IMR-90 (cell line): ENCODE data around the gene CSNK2A1. TPM values are rescaled to one million over a fixed set of nuclear protein-coding genes. Genes with fewer than 3 reads are reported as not detected.

Source experiments
- ATAC-seq: fragments of 200-7000 bp; cut with Tn5 transposase; 2 replicates; pipeline ENCODE4 v1.9.1; 2020; ENCODE audit warnings: low read depth, mild to moderate bottlenecking, moderate library complexity
- BruUV-seq: library from RNA; stranded (reverse); fragments of 400-500 nt; replicated peaks from 2 replicates; lab custom pipeline; 2021; lab: Mats Ljungman, UMichigan
- CTCF ChIA-PET: fragments of 300-600 bp; formaldehyde crosslinking; extraction: SDS; loops from one replicate; lab custom pipeline; 2021; ENCODE audit warnings: antibody characterized with exemption; lab: Yijun Ruan, JAX
- POLR2A ChIA-PET: fragments of 300-600 bp; sonication (Branson Sonifier 250); formaldehyde crosslinking; loops from one replicate; lab custom pipeline; 2022; ENCODE audit warnings: antibody characterized with exemption; ENCODE audit not compliant: unreplicated experiment; lab: Charles Lee
- DNase-seq: peaks from one replicate; pipeline ENCODE4 v3.0.0; 2013
- H2AFZ ChIP-seq: replicated peaks from 2 replicates; pipeline ENCODE3; 2013; ENCODE audit warnings: low read length, mild to moderate bottlenecking; ENCODE audit not compliant: poor library complexity
- H2AK5ac ChIP-seq: 2 replicates; pipeline ENCODE4 v1.6.1; 2013; ENCODE audit warnings: low read depth, low read length, inconsistent platforms
- H2AK9ac ChIP-seq: replicated peaks from 2 replicates; pipeline ENCODE3; 2013; ENCODE audit warnings: mild to moderate bottlenecking, low read depth, low read length, moderate library complexity; ENCODE audit not compliant: poor library complexity
- H2BK120ac ChIP-seq: 2 replicates; pipeline ENCODE4 v1.6.1; 2013; ENCODE audit warnings: low read depth, low read length, inconsistent platforms
- H2BK15ac ChIP-seq: 3 replicates; pipeline ENCODE4 v1.6.1; 2013; ENCODE audit warnings: low read depth, low read length, inconsistent platforms
- H2BK20ac ChIP-seq: 2 replicates; pipeline ENCODE4 v1.6.1; 2013; ENCODE audit warnings: low read depth, mild to moderate bottlenecking, inconsistent platforms, low read length, moderate library complexity
- H2BK5ac ChIP-seq: 2 replicates; pipeline ENCODE4 v1.6.1; 2013; ENCODE audit warnings: mild to moderate bottlenecking, low read depth, low read length, inconsistent platforms; ENCODE audit not compliant: poor library complexity, severe bottlenecking
- H3K14ac ChIP-seq: replicated peaks from 2 replicates; pipeline ENCODE4 v1.6.1; 2013; ENCODE audit warnings: low read depth, low read length, inconsistent platforms
- H3K18ac ChIP-seq: 2 replicates; pipeline ENCODE4 v1.6.1; 2013; ENCODE audit warnings: low read depth, low read length, control low read depth
- H3K23ac ChIP-seq: 2 replicates; pipeline ENCODE4 v1.6.1; 2013; ENCODE audit warnings: low read depth, low read length, inconsistent platforms
- H3K27ac ChIP-seq: 2 replicates; pipeline ENCODE4 v1.5.1; 2013; ENCODE audit warnings: mild to moderate bottlenecking, control low read depth, low read length; ENCODE audit not compliant: insufficient read depth
- H3K27me3 ChIP-seq: 2 replicates; pipeline ENCODE4 v1.6.1; 2013; ENCODE audit warnings: low read length; ENCODE audit not compliant: control insufficient read depth, insufficient read depth
- H3K36me3 ChIP-seq: 2 replicates; pipeline ENCODE4 v1.6.1; 2013; ENCODE audit warnings: low read length, mixed read lengths; ENCODE audit not compliant: control insufficient read depth, insufficient read depth
- H3K4ac ChIP-seq: 2 replicates; pipeline ENCODE4 v1.6.1; 2013; ENCODE audit warnings: low read depth, low read length, inconsistent platforms
- H3K4me1 ChIP-seq: 2 replicates; pipeline ENCODE4 v1.6.1; 2013; ENCODE audit warnings: low read length, mixed read lengths; ENCODE audit not compliant: control insufficient read depth, insufficient read depth
- H3K4me2 ChIP-seq: 2 replicates; pipeline ENCODE4 v1.6.1; 2013; ENCODE audit warnings: low read depth, mild to moderate bottlenecking, control low read depth, low read length, moderate library complexity
- H3K4me3 ChIP-seq: 2 replicates; pipeline ENCODE4 v1.5.1; 2013; ENCODE audit warnings: low read depth, mild to moderate bottlenecking, control low read depth, low read length, moderate library complexity; ENCODE audit not compliant: insufficient read depth
- H3K56ac ChIP-seq: 2 replicates; pipeline ENCODE4 v1.6.1; 2013; ENCODE audit warnings: low read length, inconsistent platforms; ENCODE audit not compliant: insufficient read depth; ENCODE audit errors: extremely low read depth
- H3K79me1 ChIP-seq, 2 experiments: 2 replicates each; pipeline ENCODE4 v1.6.1; 2013; ENCODE audit warnings: low read length in 2 of 2, inconsistent platforms in 1 of 2, low read depth in 1 of 2
- H3K9ac ChIP-seq: 2 replicates; pipeline ENCODE4 v1.6.1; 2013; ENCODE audit warnings: low read depth, low read length, control low read depth
- H3K9me1 ChIP-seq: 2 replicates; pipeline ENCODE4 v1.6.1; 2013; ENCODE audit warnings: low read length, inconsistent platforms; ENCODE audit not compliant: insufficient read depth
- H3K9me3 ChIP-seq: 2 replicates; pipeline ENCODE4 v1.6.1; 2013; ENCODE audit warnings: low read length; ENCODE audit not compliant: control insufficient read depth, insufficient read depth
- H4K20me1 ChIP-seq: 2 replicates; pipeline ENCODE4 v1.6.1; 2013; ENCODE audit warnings: low read length, inconsistent platforms; ENCODE audit not compliant: insufficient read depth
- H4K5ac ChIP-seq: 2 replicates; pipeline ENCODE4 v1.6.1; 2013; ENCODE audit warnings: mild to moderate bottlenecking, low read depth, low read length, control low read depth
- H4K8ac ChIP-seq, 2 experiments: 2 replicates each; pipeline ENCODE4 v1.6.1; 2013; ENCODE audit warnings: low read depth in 2 of 2, low read length in 2 of 2, control low read depth in 1 of 2, inconsistent platforms in 1 of 2
- H4K91ac ChIP-seq: 2 replicates; pipeline ENCODE4 v1.6.1; 2013; ENCODE audit warnings: low read depth, low read length, inconsistent platforms; ENCODE audit not compliant: insufficient read depth
- CHD1 ChIP-seq: IDR thresholded peaks from 2 replicates; pipeline ENCODE4 v1.6.1; 2012; ENCODE audit warnings: low read depth, low read length, improper control_type of control experiment
- RAD21 ChIP-seq: IDR thresholded peaks from 2 replicates; pipeline ENCODE4 v1.6.1; 2012; ENCODE audit warnings: low read length, improper control_type of control experiment
- WGBS, 2 experiments: methylation state at CpG; one replicate each; pipeline versions ENCODE4 v1.1.5 to v1.1.7; 2013; ENCODE audit warnings: missing lambda C conversion rate in 2 of 2; ENCODE audit not compliant: insufficient read length in 1 of 2; ENCODE audit errors: extremely low coverage in 2 of 2; 5-methylcytosine and 5-hydroxymethylcytosine counted together
- dilution Hi-C: fragments of 300-500 bp; cut with HindIII; formaldehyde crosslinking; loops from one replicate; pipeline ENCODE4 v1.14.3; 2018; ENCODE audit warnings: low sequenced_read_pairs; ENCODE audit not compliant: unreplicated experiment
- in situ Hi-C: fragments of 300-500 bp; cut with MboI; formaldehyde crosslinking; loops from 3 replicates; pipeline ENCODE4 v1.14.3; 2019; ENCODE audit warnings: low sequenced_read_pairs, inconsistent platforms, mixed read lengths
- intact Hi-C: fragments of 100-400 bp; cut with micrococcal nuclease; formaldehyde crosslinking; loops from 2 replicates; pipeline ENCODE4 v1.10.0; 2022
- polyA plus RNA-seq, 3 experiments: library from polyadenylated mRNA; depleted of rRNA; stranded (reverse); fragments of >200 nt; gene quantifications; 2 replicates each; pipeline ENCODE4 v1.2.3, GENCODE V29; 2012; ENCODE audit warnings: low replicate concordance in 1 of 3
- total RNA-seq: library from RNA; depleted of rRNA; stranded (reverse); fragments of >200 nt; gene quantifications from 2 replicates; pipeline ENCODE4 v1.2.3, GENCODE V29; 2012

Gene CSNK2A1
- total and polyA plus RNA-seq, 2 of the 4 experiments (the other 2 are of a cell fraction) = 86.3 to 151 TPM

GRCh38 chr20:428658-429200, 114.9 kb downstream of the CSNK2A1 start:
- Histone ChIP-seq H2AK5ac (no peak overlapping the region), H3K56ac (no peak overlapping the region), H2BK20ac (no peak overlapping the region), H3K27me3 (no peaks in the 10 kb centered on the region), H3K4ac (no peak overlapping the region), H2AFZ (no peak overlapping the region), H3K18ac (no peak overlapping the region), H3K4me3 (no peak overlapping the region), H3K23ac (no peak overlapping the region), H3K9me3 (no peaks in the 10 kb centered on the region), H4K91ac (no peak overlapping the region), H3K79me1 (peaks cover 0 to 29% of the 10 kb centered on the region in 2 experiments; a peak in 3 of 4 replicates), H3K4me2 (no peak overlapping the region), H3K9me1 (no peaks in the 10 kb centered on the region; the same call in 1 of the 2 replicates), H3K14ac (no peak overlapping the region), H2BK120ac (no peak overlapping the region), H3K36me3 (peaks cover 60% of the 10 kb centered on the region), H4K20me1 (peaks cover 21% of the 10 kb centered on the region), H3K27ac (no peak overlapping the region), H4K8ac (no peak overlapping the region), H2BK15ac (no peak overlapping the region), H3K9ac (no peak overlapping the region), H2AK9ac (no peak overlapping the region), H2BK5ac (no peak overlapping the region), H3K4me1 (no peaks in the 10 kb centered on the region), H4K5ac (no peak overlapping the region)
- TF ChIP-seq RAD21 (no peak), CHD1 (no peak)
- no peak for DNase-seq
- dilution Hi-C loops (no loop called here), intact Hi-C loops (no loop called here), in situ Hi-C loops (no loop called here)
- ChIA-PET CTCF (no interaction called here), POLR2A (no interaction called here)
- no peak for ATAC-seq
- no TSS peak for BruUV-seq
- WGBS, 2 experiments = no CpG with 5 or more reads among the region's 14 CpGs
